Measurements from ENCODE around the gene ATG5.

DNA sequence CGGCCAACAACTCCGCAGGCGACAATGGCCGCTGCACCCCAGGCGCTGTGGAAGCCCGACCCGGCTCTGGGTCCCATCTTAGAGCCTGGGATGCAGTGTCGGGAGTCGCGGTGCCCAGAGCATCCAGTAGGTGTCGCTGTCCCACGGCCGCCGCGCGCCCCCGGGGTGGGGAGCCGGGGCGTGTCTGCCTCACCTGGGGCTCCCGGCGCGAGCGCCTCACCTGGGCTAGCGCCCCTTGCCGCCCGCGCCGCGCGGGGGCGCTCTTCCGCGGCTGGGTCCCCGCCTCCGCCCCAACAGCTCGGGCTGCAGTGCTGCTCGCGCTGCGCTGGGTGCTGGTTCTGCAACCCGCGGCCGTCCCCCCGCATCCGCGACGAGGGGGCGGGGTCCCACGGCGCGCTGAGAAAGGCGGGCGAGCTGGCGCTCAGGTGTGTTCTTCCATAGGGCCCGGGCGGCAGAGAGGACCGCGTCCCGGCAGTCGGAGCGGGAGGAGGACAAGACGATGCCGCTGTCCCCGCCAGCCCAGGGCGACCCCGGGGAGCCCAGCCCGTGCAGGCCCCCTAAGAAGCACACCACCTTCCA, 34.9 kb upstream of the ATG5 start, which contains the start of gene CRYBG1:
- TF ChIP-seq, protein P1, sequence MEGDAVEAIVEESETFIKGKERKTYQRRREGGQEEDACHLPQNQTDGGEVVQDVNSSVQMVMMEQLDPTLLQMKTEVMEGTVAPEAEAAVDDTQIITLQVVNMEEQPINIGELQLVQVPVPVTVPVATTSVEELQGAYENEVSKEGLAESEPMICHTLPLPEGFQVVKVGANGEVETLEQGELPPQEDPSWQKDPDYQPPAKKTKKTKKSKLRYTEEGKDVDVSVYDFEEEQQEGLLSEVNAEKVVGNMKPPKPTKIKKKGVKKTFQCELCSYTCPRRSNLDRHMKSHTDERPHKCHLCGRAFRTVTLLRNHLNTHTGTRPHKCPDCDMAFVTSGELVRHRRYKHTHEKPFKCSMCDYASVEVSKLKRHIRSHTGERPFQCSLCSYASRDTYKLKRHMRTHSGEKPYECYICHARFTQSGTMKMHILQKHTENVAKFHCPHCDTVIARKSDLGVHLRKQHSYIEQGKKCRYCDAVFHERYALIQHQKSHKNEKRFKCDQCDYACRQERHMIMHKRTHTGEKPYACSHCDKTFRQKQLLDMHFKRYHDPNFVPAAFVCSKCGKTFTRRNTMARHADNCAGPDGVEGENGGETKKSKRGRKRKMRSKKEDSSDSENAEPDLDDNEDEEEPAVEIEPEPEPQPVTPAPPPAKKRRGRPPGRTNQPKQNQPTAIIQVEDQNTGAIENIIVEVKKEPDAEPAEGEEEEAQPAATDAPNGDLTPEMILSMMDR (IDR thresholded peaks at IDR 0.05): peak; percentile 52 to 87 (median 65)
- TF ChIP-seq POLR2A (IDR thresholded peaks at IDR 0.05): no peak

Data from heart left ventricle (tissue), 13 donors.